ENCODE data around the gene TMEM126A. TPM values are rescaled to one million over a fixed set of nuclear protein-coding genes. Genes with fewer than 3 reads are reported as not detected.

The TMEM126A gene
- total and polyA plus RNA-seq, 2 of the 13 experiments (the other 11 are each of a cell fraction or from before 2014, with no cell fraction given), result 59.5 to 66.9 TPM

DNA sequence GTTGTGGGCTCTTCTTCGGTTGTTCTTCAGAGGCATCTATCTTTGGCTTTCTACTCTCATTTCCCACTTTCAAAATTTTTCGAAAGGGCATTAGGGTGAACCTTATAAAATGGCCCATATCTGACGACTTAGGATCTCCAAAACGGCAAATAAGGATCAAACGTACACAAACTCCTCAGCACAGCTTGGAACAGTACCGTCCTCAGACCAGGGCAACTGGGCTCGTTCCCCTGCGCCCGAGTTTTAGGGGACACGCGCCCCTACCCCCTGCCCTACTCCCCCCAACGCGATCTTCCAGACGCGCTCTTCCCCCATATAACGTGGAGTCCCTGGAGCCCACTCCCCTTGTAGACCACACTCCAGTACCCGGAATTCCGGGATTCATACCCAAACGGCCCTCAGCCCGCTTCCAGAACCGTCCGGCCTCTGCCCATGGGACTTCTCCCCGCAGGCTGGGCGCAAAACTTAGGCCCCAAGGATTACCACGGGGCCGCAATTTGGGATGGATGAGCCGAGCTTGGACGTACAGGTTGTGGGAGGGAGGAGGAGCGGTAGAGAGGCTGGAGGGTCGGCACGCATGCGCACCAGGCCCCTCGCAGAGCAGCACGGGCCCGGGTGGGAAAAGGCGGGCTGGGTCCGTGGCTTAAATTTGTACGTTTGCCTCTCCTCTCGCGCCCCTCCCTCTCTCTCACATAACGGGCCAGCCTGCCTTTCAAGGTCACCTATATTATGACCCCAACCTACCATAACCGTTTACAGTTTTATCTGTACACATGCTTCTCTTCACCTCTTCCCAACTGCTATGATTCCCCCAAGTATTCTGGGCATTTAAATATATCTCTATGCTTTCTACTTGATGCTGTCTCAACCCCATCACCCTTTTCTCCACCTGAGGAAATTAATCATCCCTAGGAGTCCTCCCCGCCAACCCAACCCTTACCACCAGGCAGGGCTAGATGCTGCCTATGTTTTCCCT is 34.9 kb downstream of the TMEM126A start (continued):
- TF ChIP-seq, protein P1, sequence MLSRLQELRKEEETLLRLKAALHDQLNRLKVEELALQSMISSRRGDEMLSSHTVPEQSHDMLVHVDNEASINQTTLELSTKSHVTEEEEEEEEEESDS (CRISPR knock-in tag; IDR thresholded peaks at IDR 0.05; ENCODE audit: borderline replicate concordance), result no peak
- TF ChIP-seq MEIS1 (CRISPR knock-in tag; IDR thresholded peaks at IDR 0.05; ENCODE audit: borderline replicate concordance), result no peak
- no peak for TF ChIP-seq ZBTB42 (CRISPR knock-in tag; IDR thresholded peaks at IDR 0.05)
- TF ChIP-seq REPIN1 (CRISPR knock-in tag; IDR thresholded peaks at IDR 0.05; ENCODE audit: borderline replicate concordance, low read depth), result no peak
- no peak for TF ChIP-seq RCOR2 (CRISPR knock-in tag; IDR thresholded peaks at IDR 0.05)
- TF ChIP-seq ZNF782 (CRISPR knock-in tag; IDR thresholded peaks at IDR 0.05; ENCODE audit: borderline replicate concordance), result no peak
- no peak for TF ChIP-seq SMARCE1 (IDR thresholded peaks at IDR 0.05; ENCODE audit: borderline replicate concordance)
- TF ChIP-seq ZNF101 (CRISPR knock-in tag; IDR thresholded peaks at IDR 0.05; ENCODE audit: borderline replicate concordance, low read depth), result no peak
- TF ChIP-seq, protein P2, sequence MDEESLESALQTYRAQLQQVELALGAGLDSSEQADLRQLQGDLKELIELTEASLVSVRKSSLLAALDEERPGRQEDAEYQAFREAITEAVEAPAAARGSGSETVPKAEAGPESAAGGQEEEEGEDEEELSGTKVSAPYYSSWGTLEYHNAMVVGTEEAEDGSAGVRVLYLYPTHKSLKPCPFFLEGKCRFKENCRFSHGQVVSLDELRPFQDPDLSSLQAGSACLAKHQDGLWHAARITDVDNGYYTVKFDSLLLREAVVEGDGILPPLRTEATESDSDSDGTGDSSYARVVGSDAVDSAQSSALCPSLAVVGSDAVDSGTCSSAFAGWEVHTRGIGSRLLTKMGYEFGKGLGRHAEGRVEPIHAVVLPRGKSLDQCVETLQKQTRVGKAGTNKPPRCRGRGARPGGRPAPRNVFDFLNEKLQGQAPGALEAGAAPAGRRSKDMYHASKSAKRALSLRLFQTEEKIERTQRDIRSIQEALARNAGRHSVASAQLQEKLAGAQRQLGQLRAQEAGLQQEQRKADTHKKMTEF (CRISPR knock-in tag; IDR thresholded peaks at IDR 0.05), result no peak
- no peak for TF ChIP-seq KLF16 (CRISPR knock-in tag; IDR thresholded peaks at IDR 0.05)
- TF ChIP-seq, protein P3, sequence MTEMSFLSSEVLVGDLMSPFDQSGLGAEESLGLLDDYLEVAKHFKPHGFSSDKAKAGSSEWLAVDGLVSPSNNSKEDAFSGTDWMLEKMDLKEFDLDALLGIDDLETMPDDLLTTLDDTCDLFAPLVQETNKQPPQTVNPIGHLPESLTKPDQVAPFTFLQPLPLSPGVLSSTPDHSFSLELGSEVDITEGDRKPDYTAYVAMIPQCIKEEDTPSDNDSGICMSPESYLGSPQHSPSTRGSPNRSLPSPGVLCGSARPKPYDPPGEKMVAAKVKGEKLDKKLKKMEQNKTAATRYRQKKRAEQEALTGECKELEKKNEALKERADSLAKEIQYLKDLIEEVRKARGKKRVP (CRISPR knock-in tag; IDR thresholded peaks at IDR 0.05), result no peak
- TF ChIP-seq, protein P4, sequence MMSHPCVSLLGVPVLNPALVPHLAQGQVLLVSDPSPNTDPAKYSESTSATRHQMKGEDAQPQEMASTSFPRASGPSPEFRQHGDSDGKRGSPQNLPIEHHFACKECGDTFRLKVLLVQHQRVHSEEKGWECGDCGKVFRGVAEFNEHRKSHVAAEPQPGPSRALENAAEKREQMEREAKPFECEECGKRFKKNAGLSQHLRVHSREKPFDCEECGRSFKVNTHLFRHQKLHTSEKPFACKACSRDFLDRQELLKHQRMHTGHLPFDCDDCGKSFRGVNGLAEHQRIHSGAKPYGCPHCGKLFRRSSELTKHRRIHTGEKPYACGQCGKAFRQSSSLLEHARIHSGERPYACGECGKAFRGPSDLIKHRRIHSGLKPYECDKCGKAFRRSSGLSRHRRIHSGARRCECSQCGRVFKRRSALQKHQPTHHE (CRISPR knock-in tag; IDR thresholded peaks at IDR 0.05; ENCODE audit: borderline replicate concordance), result no peak
- TF ChIP-seq EZH2 (conservative IDR thresholded peaks at IDR 0.05; ENCODE audit: low read depth, low read length), result no peak
- no peak for TF ChIP-seq ZNF891 (CRISPR knock-in tag; IDR thresholded peaks at IDR 0.05)
- TF ChIP-seq KMT2B (CRISPR knock-in tag; IDR thresholded peaks at IDR 0.05), result 0 out of 2 replicates have a peak, but pooled peaks have one; percentile 33
- no peak for TF ChIP-seq ATRX (CRISPR knock-in tag; IDR thresholded peaks at IDR 0.05; ENCODE audit: borderline replicate concordance)
- no peak for TF ChIP-seq MIER2 (CRISPR knock-in tag; IDR thresholded peaks at IDR 0.05)
- TF ChIP-seq ZNF331 (CRISPR knock-in tag; IDR thresholded peaks at IDR 0.05), result no peak
- no peak for TF ChIP-seq DNMT1 (CRISPR knock-in tag; IDR thresholded peaks at IDR 0.05)
- no peak for TF ChIP-seq ZNF556 (CRISPR knock-in tag; IDR thresholded peaks at IDR 0.05; ENCODE audit: borderline replicate concordance)
- no peak for TF ChIP-seq ELF1 (CRISPR knock-in tag; IDR thresholded peaks at IDR 0.05)
- no peak for TF ChIP-seq NR1H2 (CRISPR knock-in tag; IDR thresholded peaks at IDR 0.05; ENCODE audit: borderline replicate concordance, low read depth)
- TF ChIP-seq, protein P5, sequence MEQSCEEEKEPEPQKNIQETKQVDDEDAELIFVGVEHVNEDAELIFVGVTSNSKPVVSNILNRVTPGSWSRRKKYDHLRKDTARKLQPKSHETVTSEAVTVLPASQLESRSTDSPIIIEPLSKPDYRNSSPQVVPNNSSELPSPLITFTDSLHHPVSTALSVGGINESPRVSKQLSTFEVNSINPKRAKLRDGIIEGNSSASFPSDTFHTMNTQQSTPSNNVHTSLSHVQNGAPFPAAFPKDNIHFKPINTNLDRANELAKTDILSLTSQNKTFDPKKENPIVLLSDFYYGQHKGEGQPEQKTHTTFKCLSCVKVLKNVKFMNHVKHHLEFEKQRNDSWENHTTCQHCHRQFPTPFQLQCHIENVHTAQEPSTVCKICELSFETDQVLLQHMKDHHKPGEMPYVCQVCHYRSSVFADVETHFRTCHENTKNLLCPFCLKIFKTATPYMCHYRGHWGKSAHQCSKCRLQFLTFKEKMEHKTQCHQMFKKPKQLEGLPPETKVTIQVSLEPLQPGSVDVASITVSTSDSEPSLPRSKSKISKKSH (CRISPR knock-in tag; IDR thresholded peaks at IDR 0.05; ENCODE audit: borderline replicate concordance), result no peak
- TF ChIP-seq ZSCAN21 (CRISPR knock-in tag; IDR thresholded peaks at IDR 0.05; ENCODE audit: borderline replicate concordance), result no peak

All from HepG2 (cell line).